Liver (tissue), 3 donors: ENCODE results near the gene C17orf58.

Source experiments
- JUND ChIP-seq, 2 donors: IDR thresholded peaks; 2 replicates each; pipeline ENCODE4 v1.6.1; 2016; ENCODE audit warnings: antibody characterized with exemption in 2 of 2
- TF ChIP-seq, protein P1 (sequence below): IDR thresholded peaks from 2 replicates; pipeline ENCODE4 v1.6.1; 2016; ENCODE audit warnings: antibody characterized with exemption
- TF ChIP-seq, protein P2 (sequence below): IDR thresholded peaks from 2 replicates; pipeline ENCODE4 v1.6.1; 2016; ENCODE audit warnings: antibody characterized with exemption
- TF ChIP-seq, protein P3 (sequence below): fragments of 150-350 bp; IDR thresholded peaks from 2 replicates; pipeline ENCODE4 v1.5.1; 2017; ENCODE audit warnings: improper control_type of control experiment, low read depth, low read length; ENCODE audit not compliant: missing input control
- TF ChIP-seq, protein P4 (sequence below): IDR thresholded peaks from 2 replicates; pipeline ENCODE4 v1.6.1; 2016; ENCODE audit warnings: antibody characterized with exemption
- donor health status: healthy.
- donor health status: healthy.

DNA sequence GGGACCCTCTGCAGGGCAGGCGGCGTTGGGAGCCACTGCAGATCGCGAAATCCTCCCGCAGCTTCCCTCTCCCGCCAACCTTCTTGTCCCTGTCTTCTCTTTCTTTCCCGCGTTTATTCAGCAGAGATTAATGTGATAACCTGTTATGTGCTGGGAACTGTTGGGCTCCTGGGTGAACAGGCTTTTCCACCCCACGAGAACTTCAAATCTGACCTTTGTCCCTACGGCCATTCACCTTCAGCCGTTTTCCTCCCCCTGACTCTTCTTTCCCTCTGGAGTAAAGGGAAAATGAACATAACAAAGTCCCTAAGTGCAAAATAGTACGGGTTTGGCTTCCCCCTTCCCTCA is 24.1 kb upstream of the C17orf58 start:
- TF ChIP-seq, protein P1, sequence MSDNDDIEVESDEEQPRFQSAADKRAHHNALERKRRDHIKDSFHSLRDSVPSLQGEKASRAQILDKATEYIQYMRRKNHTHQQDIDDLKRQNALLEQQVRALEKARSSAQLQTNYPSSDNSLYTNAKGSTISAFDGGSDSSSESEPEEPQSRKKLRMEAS: peak; percentile 21
- peak in 1 of 2 donors; percentile 42 for TF ChIP-seq JUND (IDR thresholded peaks at IDR 0.05)
- TF ChIP-seq, protein P2, sequence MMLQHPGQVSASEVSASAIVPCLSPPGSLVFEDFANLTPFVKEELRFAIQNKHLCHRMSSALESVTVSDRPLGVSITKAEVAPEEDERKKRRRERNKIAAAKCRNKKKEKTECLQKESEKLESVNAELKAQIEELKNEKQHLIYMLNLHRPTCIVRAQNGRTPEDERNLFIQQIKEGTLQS: no peak
- TF ChIP-seq, protein P3, sequence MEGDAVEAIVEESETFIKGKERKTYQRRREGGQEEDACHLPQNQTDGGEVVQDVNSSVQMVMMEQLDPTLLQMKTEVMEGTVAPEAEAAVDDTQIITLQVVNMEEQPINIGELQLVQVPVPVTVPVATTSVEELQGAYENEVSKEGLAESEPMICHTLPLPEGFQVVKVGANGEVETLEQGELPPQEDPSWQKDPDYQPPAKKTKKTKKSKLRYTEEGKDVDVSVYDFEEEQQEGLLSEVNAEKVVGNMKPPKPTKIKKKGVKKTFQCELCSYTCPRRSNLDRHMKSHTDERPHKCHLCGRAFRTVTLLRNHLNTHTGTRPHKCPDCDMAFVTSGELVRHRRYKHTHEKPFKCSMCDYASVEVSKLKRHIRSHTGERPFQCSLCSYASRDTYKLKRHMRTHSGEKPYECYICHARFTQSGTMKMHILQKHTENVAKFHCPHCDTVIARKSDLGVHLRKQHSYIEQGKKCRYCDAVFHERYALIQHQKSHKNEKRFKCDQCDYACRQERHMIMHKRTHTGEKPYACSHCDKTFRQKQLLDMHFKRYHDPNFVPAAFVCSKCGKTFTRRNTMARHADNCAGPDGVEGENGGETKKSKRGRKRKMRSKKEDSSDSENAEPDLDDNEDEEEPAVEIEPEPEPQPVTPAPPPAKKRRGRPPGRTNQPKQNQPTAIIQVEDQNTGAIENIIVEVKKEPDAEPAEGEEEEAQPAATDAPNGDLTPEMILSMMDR: no peak
- TF ChIP-seq, protein P4, sequence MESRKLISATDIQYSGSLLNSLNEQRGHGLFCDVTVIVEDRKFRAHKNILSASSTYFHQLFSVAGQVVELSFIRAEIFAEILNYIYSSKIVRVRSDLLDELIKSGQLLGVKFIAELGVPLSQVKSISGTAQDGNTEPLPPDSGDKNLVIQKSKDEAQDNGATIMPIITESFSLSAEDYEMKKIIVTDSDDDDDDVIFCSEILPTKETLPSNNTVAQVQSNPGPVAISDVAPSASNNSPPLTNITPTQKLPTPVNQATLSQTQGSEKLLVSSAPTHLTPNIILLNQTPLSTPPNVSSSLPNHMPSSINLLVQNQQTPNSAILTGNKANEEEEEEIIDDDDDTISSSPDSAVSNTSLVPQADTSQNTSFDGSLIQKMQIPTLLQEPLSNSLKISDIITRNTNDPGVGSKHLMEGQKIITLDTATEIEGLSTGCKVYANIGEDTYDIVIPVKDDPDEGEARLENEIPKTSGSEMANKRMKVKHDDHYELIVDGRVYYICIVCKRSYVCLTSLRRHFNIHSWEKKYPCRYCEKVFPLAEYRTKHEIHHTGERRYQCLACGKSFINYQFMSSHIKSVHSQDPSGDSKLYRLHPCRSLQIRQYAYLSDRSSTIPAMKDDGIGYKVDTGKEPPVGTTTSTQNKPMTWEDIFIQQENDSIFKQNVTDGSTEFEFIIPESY: no peak
